Measurements from ENCODE around the gene CDSN.

Gene CDSN

GRCh38 chr6:31118178-31118577 is 2.1 kb downstream of the CDSN start:
- Histone ChIP-seq H2AFZ (ENCODE audit: low read depth, low read length) (no peak overlapping the region), H3K9me3 (ENCODE audit: low read length) (no peaks in the 10 kb centered on the region), H3K27me3 (ENCODE audit: insufficient read depth, low read length) (peaks cover 20% of the 10 kb centered on the region), H3K4me3 (ENCODE audit: low read length) (no peak overlapping the region), H3K4me1 (ENCODE audit: insufficient read depth, low read length) (no peaks in the 10 kb centered on the region), H3K36me3 (ENCODE audit: insufficient read depth, low read length) (no peaks in the 10 kb centered on the region)

GRCh38 chr6:31116661-31117385 is 3.4 kb downstream of the CDSN start:
- no peaks in the 10 kb centered on the region for H3K36me3 ChIP-seq (ENCODE audit: insufficient read depth, low read length)
- H3K9me3 ChIP-seq (ENCODE audit: low read length), result no peaks in the 10 kb centered on the region
- H2AFZ ChIP-seq (ENCODE audit: low read depth, low read length), result no peak overlapping the region
- H3K27me3 ChIP-seq (ENCODE audit: insufficient read depth, low read length), result peaks cover 21% of the 10 kb centered on the region
- no peaks in the 10 kb centered on the region for H3K4me1 ChIP-seq (ENCODE audit: insufficient read depth, low read length)
- no peak overlapping the region for H3K4me3 ChIP-seq (ENCODE audit: low read length)

- Histone ChIP-seq H3K9me3 (ENCODE audit: low read length) (no peaks in the 10 kb centered on the region), H3K4me3 (ENCODE audit: low read length) (no peak overlapping the region), H3K27me3 (ENCODE audit: insufficient read depth, low read length) (peaks cover 21% of the 10 kb centered on the region), H2AFZ (ENCODE audit: low read depth, low read length) (no peak overlapping the region), H3K36me3 (ENCODE audit: insufficient read depth, low read length) (no peaks in the 10 kb centered on the region), H3K4me1 (ENCODE audit: insufficient read depth, low read length) (no peaks in the 10 kb centered on the region)
These were observed 4.2 kb downstream of the CDSN start for GRCh38 chr6:31115941-31116560.

GRCh38 chr6:31114970-31115849 is 5.0 kb downstream of the CDSN start:
- Histone ChIP-seq H3K4me1 (ENCODE audit: insufficient read depth, low read length) (no peaks in the 10 kb centered on the region), H3K4me3 (ENCODE audit: low read length) (no peak overlapping the region), H3K9me3 (ENCODE audit: low read length) (no peaks in the 10 kb centered on the region), H3K36me3 (ENCODE audit: insufficient read depth, low read length) (no peaks in the 10 kb centered on the region), H3K27me3 (ENCODE audit: insufficient read depth, low read length) (peaks cover 29% of the 10 kb centered on the region), H2AFZ (ENCODE audit: low read depth, low read length) (no peak overlapping the region)

- Histone ChIP-seq H3K4me1 (ENCODE audit: insufficient read depth, low read length) (no peaks in the 10 kb centered on the region), H2AFZ (ENCODE audit: low read depth, low read length) (no peak within 1 kb of the TSS), H3K27me3 (ENCODE audit: insufficient read depth, low read length) (peaks cover 29% of the 10 kb centered on the region), H3K4me3 (ENCODE audit: low read length) (no peak within 1 kb of the TSS), H3K36me3 (ENCODE audit: insufficient read depth, low read length) (no peaks in the 10 kb centered on the region), H3K9me3 (ENCODE audit: low read length) (no peaks in the 10 kb centered on the region)
These were observed 5.7 kb downstream of the CDSN start, which contains the start of gene PSORS1C1 for GRCh38 chr6:31114541-31114878. PSORS1C1 (plus strand) TSS chr6:31114800; CDS start chr6:31129633, 14,833 bp downstream.

GRCh38 chr6:31113861-31114540 is 6.2 kb downstream of the CDSN start:
- no peak overlapping the region for H2AFZ ChIP-seq (ENCODE audit: low read depth, low read length)
- H3K36me3 ChIP-seq (ENCODE audit: insufficient read depth, low read length), result no peaks in the 10 kb centered on the region
- no peak overlapping the region for H3K4me3 ChIP-seq (ENCODE audit: low read length)
- H3K4me1 ChIP-seq (ENCODE audit: insufficient read depth, low read length), result no peaks in the 10 kb centered on the region
- no peaks in the 10 kb centered on the region for H3K9me3 ChIP-seq (ENCODE audit: low read length)
- H3K27me3 ChIP-seq (ENCODE audit: insufficient read depth, low read length), result peaks cover 29% of the 10 kb centered on the region

- no peaks in the 10 kb centered on the region for H3K9me3 ChIP-seq (ENCODE audit: low read length)
- H3K36me3 ChIP-seq (ENCODE audit: insufficient read depth, low read length), result no peaks in the 10 kb centered on the region
- H3K27me3 ChIP-seq (ENCODE audit: insufficient read depth, low read length), result peaks cover 24% of the 10 kb centered on the region
- H3K4me1 ChIP-seq (ENCODE audit: insufficient read depth, low read length), result no peaks in the 10 kb centered on the region
- H3K4me3 ChIP-seq (ENCODE audit: low read length), result no peak within 1 kb of the TSS
- H2AFZ ChIP-seq (ENCODE audit: low read depth, low read length), result no peak within 1 kb of the TSS
These were observed 7.8 kb downstream of the CDSN start, which contains the start of gene C6orf15 for GRCh38 chr6:31112478-31112877. C6orf15 (minus strand) TSS chr6:31112575; CDS start chr6:31112555, 20 bp downstream.

GRCh38 chr6:31111712-31112111 is 8.5 kb downstream of the CDSN start:
- Histone ChIP-seq H3K27me3 (ENCODE audit: insufficient read depth, low read length) (peaks cover 23% of the 10 kb centered on the region), H2AFZ (ENCODE audit: low read depth, low read length) (no peak overlapping the region), H3K9me3 (ENCODE audit: low read length) (no peaks in the 10 kb centered on the region), H3K4me3 (ENCODE audit: low read length) (no peak overlapping the region), H3K4me1 (ENCODE audit: insufficient read depth, low read length) (no peaks in the 10 kb centered on the region), H3K36me3 (ENCODE audit: insufficient read depth, low read length) (no peaks in the 10 kb centered on the region)

- H3K36me3 ChIP-seq (ENCODE audit: insufficient read depth, low read length), result no peaks in the 10 kb centered on the region
- peaks cover 23% of the 10 kb centered on the region for H3K27me3 ChIP-seq (ENCODE audit: insufficient read depth, low read length)
- no peaks in the 10 kb centered on the region for H3K9me3 ChIP-seq (ENCODE audit: low read length)
- no peak overlapping the region for H3K4me3 ChIP-seq (ENCODE audit: low read length)
- H2AFZ ChIP-seq (ENCODE audit: low read depth, low read length), result no peak overlapping the region
- no peaks in the 10 kb centered on the region for H3K4me1 ChIP-seq (ENCODE audit: insufficient read depth, low read length)
These were observed 9.2 kb downstream of the CDSN start for GRCh38 chr6:31110825-31111582.

- Histone ChIP-seq H3K9me3 (ENCODE audit: low read length) (no peaks in the 10 kb centered on the region), H2AFZ (ENCODE audit: low read depth, low read length) (no peak overlapping the region), H3K4me3 (ENCODE audit: low read length) (no peak overlapping the region), H3K36me3 (ENCODE audit: insufficient read depth, low read length) (no peaks in the 10 kb centered on the region), H3K4me1 (ENCODE audit: insufficient read depth, low read length) (no peaks in the 10 kb centered on the region), H3K27me3 (ENCODE audit: insufficient read depth, low read length) (peaks cover 12% of the 10 kb centered on the region)
These were observed 13.2 kb downstream of the CDSN start for GRCh38 chr6:31107052-31107451.

- Histone ChIP-seq H3K36me3 (ENCODE audit: insufficient read depth, low read length) (no peaks in the 10 kb centered on the region), H2AFZ (ENCODE audit: low read depth, low read length) (no peak overlapping the region), H3K9me3 (ENCODE audit: low read length) (no peaks in the 10 kb centered on the region), H3K4me1 (ENCODE audit: insufficient read depth, low read length) (no peaks in the 10 kb centered on the region), H3K4me3 (ENCODE audit: low read length) (no peak overlapping the region), H3K27me3 (ENCODE audit: insufficient read depth, low read length) (peaks cover 2% of the 10 kb centered on the region)
These were observed 17.1 kb downstream of the CDSN start for GRCh38 chr6:31103136-31103535.

GRCh38 chr6:31098449-31098938 is 21.8 kb downstream of the CDSN start:
- Histone ChIP-seq H3K4me1 (ENCODE audit: insufficient read depth, low read length) (no peaks in the 10 kb centered on the region), H3K9me3 (ENCODE audit: low read length) (no peaks in the 10 kb centered on the region), H3K27me3 (ENCODE audit: insufficient read depth, low read length) (peaks cover 4% of the 10 kb centered on the region), H2AFZ (ENCODE audit: low read depth, low read length) (no peak overlapping the region), H3K36me3 (ENCODE audit: insufficient read depth, low read length) (no peaks in the 10 kb centered on the region), H3K4me3 (ENCODE audit: low read length) (no peak overlapping the region)

All from neuron (in vitro differentiated cells).